Right forelimb (tissue), 1 donor: ENCODE results near the gene KBTBD8.

Source experiments
- DNase-seq: peaks from one replicate; pipeline ENCODE4 v3.0.0-alpha.2; 2018

The KBTBD8 gene

GRCh38 chr3:67044955-67045354 is 46.8 kb downstream of the KBTBD8 start:
- no peak for DNase-seq

- no peak for DNase-seq
These were observed 47.8 kb downstream of the KBTBD8 start for GRCh38 chr3:67045711-67046465.

- no peak for DNase-seq
These were observed 48.9 kb downstream of the KBTBD8 start for GRCh38 chr3:67047051-67047450.

GRCh38 chr3:67048067-67048714 is 50.1 kb downstream of the KBTBD8 start:
- no peak for DNase-seq

- no peak for DNase-seq
These were observed 50.6 kb downstream of the KBTBD8 start for GRCh38 chr3:67048715-67049074.

- DNase-seq = no peak
These were observed 61.3 kb downstream of the KBTBD8 start for GRCh38 chr3:67059443-67059842.
